ENCODE data around the gene FBRSL1. TPM values are rescaled to one million over a fixed set of nuclear protein-coding genes. Genes with fewer than 3 reads are reported as not detected.

Gene FBRSL1
- total and polyA plus RNA-seq, 2 of the 8 experiments (the other 6 are each of a cell fraction or from before 2014, with no cell fraction given), result 18.4 to 109 TPM

DNA sequence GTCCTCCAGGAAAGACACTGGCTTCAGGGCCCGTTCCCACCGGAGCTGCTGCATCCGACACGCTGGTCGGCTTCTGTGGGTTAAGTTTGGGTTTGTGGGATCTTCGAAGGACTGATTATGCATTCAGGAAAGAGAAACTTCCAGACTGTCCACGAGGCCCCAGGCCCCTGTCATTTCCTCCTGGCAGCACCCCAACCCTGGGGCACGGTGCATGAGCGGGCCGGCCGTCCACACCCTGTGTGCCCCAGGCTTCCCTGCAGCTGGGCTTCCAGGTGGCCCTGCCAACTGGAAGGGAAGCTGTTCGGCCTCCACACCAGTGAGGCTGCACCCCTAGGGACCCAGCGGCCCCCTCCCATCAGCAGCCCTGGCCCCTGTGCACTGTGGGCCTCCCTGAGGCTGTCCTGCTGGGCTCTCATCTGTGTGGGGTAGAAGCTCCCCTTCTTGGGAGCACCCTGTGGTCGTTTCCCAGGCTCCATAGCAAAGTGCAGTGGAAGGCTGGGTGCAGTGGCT is 9.3 kb upstream of the FBRSL1 start:
- peaks cover under 1 to 1% of the 10 kb centered on the region in 2 experiments for H4K20me1 ChIP-seq (replicated peaks in 1 of 2; ENCODE audit: control insufficient read depth in 1 of 2, insufficient read depth in 2 of 2, low read length in 2 of 2)
- WGBS, 2 experiments (ENCODE audit: extremely low coverage in 1 of 2, insufficient coverage in 1 of 2, insufficient read length in 1 of 2, insufficient replicate concordance in 2 of 2, low coverage in 1 of 2, low lambda C conversion rate in 2 of 2, missing lambda C conversion rate in 1 of 2), result 92% methylated on average over 13 of the region's 14 CpGs; no CpG with 5 or more reads in 1 of the 2 experiments
- peaks cover 41 to 96% (median 75%) of the 10 kb centered on the region in 4 experiments for H3K27me3 ChIP-seq (replicated peaks in 1 of 4; ENCODE audit: control insufficient read depth in 3 of 4, extremely low read depth in 1 of 4, insufficient read depth in 3 of 4, low read length in 3 of 4)
- no peaks in the 10 kb centered on the region for H3K79me1 ChIP-seq (ENCODE audit: low read depth, low read length)
- H3K23ac ChIP-seq (ENCODE audit: insufficient read length), result no peak overlapping the region
- H2BK5ac ChIP-seq (ENCODE audit: low read depth, low read length), result no peak overlapping the region
- no peak overlapping the region for H4K91ac ChIP-seq (replicated peaks; ENCODE audit: insufficient read length, low read length)
- DNase-seq (ENCODE audit: low read depth in 1 of 2, low spot score in 2 of 2), result no peak
- H3K14ac ChIP-seq (ENCODE audit: insufficient read length), result no peak overlapping the region
- peaks cover 0 to 4% of the 10 kb centered on the region in 2 experiments; a peak in 1 of 4 replicates for H3K9me3 ChIP-seq (ENCODE audit: insufficient read depth in 2 of 2, low read depth in 1 of 2, low read length in 1 of 2)
- no peak overlapping the region for H4K5ac ChIP-seq (ENCODE audit: insufficient read length, low read depth, low read length)
- no peak overlapping the region for H2AFZ ChIP-seq (ENCODE audit: low read length)
- no peak overlapping the region for H2BK15ac ChIP-seq (ENCODE audit: low read length)
- ChIA-PET CTCF (ENCODE audit: partially characterized antibody) (interaction anchor here (0.8 to 1.6 kb wide), 5 partner anchors 22 to 80 kb away, joined by 3 to 5 read pairs (median 4); no protein-coding TSS in a partner anchor), POLR2A (ENCODE audit: partially characterized antibody) (interaction anchor here (0.6 kb wide), 1 partner anchor 76 kb away, joined by 3 read pairs; no protein-coding TSS in a partner anchor)
- H3K56ac ChIP-seq (replicated peaks; ENCODE audit: insufficient read length, low read depth, low read length), result no peak overlapping the region
- no peaks in the 10 kb centered on the region for H3K4me1 ChIP-seq (replicated peaks in 1 of 4; ENCODE audit: control insufficient read depth in 3 of 4, insufficient read depth in 4 of 4, low read length in 3 of 4)
- no peaks in the 10 kb centered on the region for H3K36me3 ChIP-seq (ENCODE audit: control insufficient read depth in 2 of 4, insufficient read depth in 4 of 4, low read length in 3 of 4)
- FAIRE-seq, result no peak
- H2BK20ac ChIP-seq (ENCODE audit: low read length), result no peak overlapping the region
- no peak overlapping the region for H3K9ac ChIP-seq (replicated peaks in 1 of 4; ENCODE audit: extremely low read depth in 1 of 4, low read depth in 3 of 4, low read length in 3 of 4)
- H3K4me2 ChIP-seq (ENCODE audit: insufficient read depth in 1 of 2, low read depth in 2 of 2, low read length in 2 of 2), result no peak overlapping the region
- no peaks in the 10 kb centered on the region for H3K23me2 ChIP-seq (ENCODE audit: low read depth, low read length)
- H2AK5ac ChIP-seq (ENCODE audit: low read depth, low read length), result no peak overlapping the region
- H3K4ac ChIP-seq (replicated peaks; ENCODE audit: insufficient read length, low read depth, low read length), result no peak overlapping the region
- no peak overlapping the region for H2BK120ac ChIP-seq (replicated peaks; ENCODE audit: low read depth, low read length)
- no peak overlapping the region for H3K18ac ChIP-seq (ENCODE audit: extremely low read depth, low read length)
- no peak overlapping the region for H2BK12ac ChIP-seq (ENCODE audit: low read depth, low read length)
- H4K8ac ChIP-seq (ENCODE audit: extremely low read depth, insufficient read depth, low read length), result no peak overlapping the region
- no peak overlapping the region for H3K4me3 ChIP-seq (ENCODE audit: extremely low read depth in 1 of 4, insufficient read depth in 2 of 4, low read depth in 3 of 4, low read length in 4 of 4)
- no peaks in the 10 kb centered on the region for H3K79me2 ChIP-seq (ENCODE audit: control insufficient read depth in 1 of 2, insufficient read depth in 2 of 2, low read length in 2 of 2)
- H3K27ac ChIP-seq (ENCODE audit: low read depth, low read length), result no peak overlapping the region
- TF ChIP-seq TEAD4 (IDR thresholded peaks at IDR 0.05; ENCODE audit: low read depth, low read length), result no peak
- TF ChIP-seq BRCA1 (IDR thresholded peaks at IDR 0.05; ENCODE audit: low read depth, low read length), result no peak
- no peak for TF ChIP-seq RAD21 (IDR thresholded peaks at IDR 0.05 in 1 of 2, conservative IDR thresholded peaks at IDR 0.05 in 1 of 2; ENCODE audit: low read depth in 2 of 2, low read length in 2 of 2)
- no peak for TF ChIP-seq CEBPB (IDR thresholded peaks at IDR 0.05; ENCODE audit: low read depth, low read length)
